Loucy (cell line): Measurements from ENCODE around the gene GALM.

ENCODE experiments used
- H2AFZ ChIP-seq: fragments of 200-600 bp; sonication (generic); 2 replicates; pipeline ENCODE4 v1.6.0; 2016; ENCODE audit warnings: antibody characterized with exemption, mild to moderate bottlenecking, low read length, moderate library complexity
- H3F3A ChIP-seq: fragments of 200-600 bp; 2 replicates; pipeline ENCODE4 v1.6.0; 2016; ENCODE audit warnings: antibody characterized with exemption, low read depth, mild to moderate bottlenecking
- H3K27me3 ChIP-seq: fragments of 200-600 bp; sonication (generic); 2 replicates; pipeline ENCODE4 v1.6.1; 2014; ENCODE audit warnings: low read length, mild to moderate bottlenecking; ENCODE audit not compliant: insufficient read depth, poor library complexity, severe bottlenecking
- H3K36me3 ChIP-seq: fragments of 200-600 bp; sonication (generic); 2 replicates; pipeline ENCODE4 v1.6.1; 2016; ENCODE audit warnings: low read length; ENCODE audit not compliant: insufficient read depth
- H3K4me1 ChIP-seq: fragments of 200-600 bp; sonication (generic); 2 replicates; pipeline ENCODE4 v1.5.1; 2014; ENCODE audit warnings: low read length, mild to moderate bottlenecking; ENCODE audit not compliant: insufficient read depth, poor library complexity, severe bottlenecking
- H3K4me2 ChIP-seq: fragments of 200-600 bp; sonication (generic); 2 replicates; pipeline ENCODE4 v1.6.0; 2014; ENCODE audit warnings: antibody characterized with exemption, low read length, low read depth, mild to moderate bottlenecking; ENCODE audit not compliant: poor library complexity, severe bottlenecking
- H3K4me3 ChIP-seq: fragments of 200-600 bp; sonication (generic); 2 replicates; pipeline ENCODE4 v1.5.1; 2014; ENCODE audit warnings: low read length, mild to moderate bottlenecking, mixed read lengths; ENCODE audit not compliant: poor library complexity, severe bottlenecking
- H3K79me2 ChIP-seq: fragments of 200-600 bp; sonication (generic); 2 replicates; pipeline ENCODE4 v1.6.1; 2014; ENCODE audit warnings: low read length; ENCODE audit not compliant: insufficient read depth
- H3K9ac ChIP-seq: fragments of 200-600 bp; sonication (generic); 2 replicates; pipeline ENCODE4 v1.6.0; 2014; ENCODE audit warnings: mild to moderate bottlenecking, low read depth, low read length, moderate library complexity; ENCODE audit not compliant: poor library complexity, severe bottlenecking
- H3K9me2 ChIP-seq: fragments of 200-600 bp; sonication (generic); replicated peaks from 2 replicates; pipeline ENCODE4 v1.6.1; 2016; ENCODE audit warnings: low read depth, low read length, mixed read lengths
- H3K9me3 ChIP-seq: fragments of 200-600 bp; sonication (generic); 2 replicates; pipeline ENCODE4 v1.6.1; 2014; ENCODE audit warnings: mild to moderate bottlenecking, antibody characterized with exemption, low read length, low read depth; ENCODE audit not compliant: insufficient read depth
- H4K20me1 ChIP-seq: fragments of 200-600 bp; sonication (generic); 2 replicates; pipeline ENCODE4 v1.6.0; 2014; ENCODE audit warnings: antibody characterized with exemption, low read length, mild to moderate bottlenecking; ENCODE audit not compliant: insufficient read depth, poor library complexity, severe bottlenecking
- CTCF ChIP-seq: fragments of 200-600 bp; sonication (generic); conservative IDR thresholded peaks from 2 replicates; pipeline ENCODE4 v1.5.1; 2014; ENCODE audit warnings: mild to moderate bottlenecking, antibody characterized with exemption, low read length
- EZH2phosphoT487 ChIP-seq: fragments of 200-600 bp; IDR thresholded peaks from 2 replicates; pipeline ENCODE4 v1.6.1; 2018; ENCODE audit warnings: antibody characterized with exemption, mild to moderate bottlenecking, moderate library complexity, borderline replicate concordance

The GALM gene

GRCh38 chr2:38778687-38779082 is 112.8 kb downstream of the GALM start:
- Histone ChIP-seq H4K20me1 (no peaks in the 10 kb centered on the region), H3K9ac (peak overlapping the region; percentile 81), H3K4me2 (peak overlapping the region; percentile 97), H3K9me2 (no peaks in the 10 kb centered on the region), H3F3A (no peaks in the 10 kb centered on the region), H3K36me3 (no peaks in the 10 kb centered on the region), H3K4me3 (peak overlapping the region; percentile 92), H3K9me3 (no peaks in the 10 kb centered on the region), H3K27me3 (no peaks in the 10 kb centered on the region), H2AFZ (peak overlapping the region; percentile 89; the same call in 1 of the 2 replicates), H3K4me1 (peaks cover 8% of the 10 kb centered on the region), H3K79me2 (peaks cover 13% of the 10 kb centered on the region)
- TF ChIP-seq EZH2phosphoT487 (no peak), CTCF (no peak)

- Histone ChIP-seq H3K4me3 (no peak overlapping the region), H3K9me2 (no peaks in the 10 kb centered on the region), H4K20me1 (no peaks in the 10 kb centered on the region), H3K9ac (no peak overlapping the region), H3K27me3 (no peaks in the 10 kb centered on the region), H3K79me2 (peaks cover 7% of the 10 kb centered on the region), H3K9me3 (no peaks in the 10 kb centered on the region), H3K4me1 (peaks cover 7% of the 10 kb centered on the region), H3K4me2 (no peak overlapping the region), H3K36me3 (no peaks in the 10 kb centered on the region), H3F3A (no peaks in the 10 kb centered on the region), H2AFZ (no peak overlapping the region)
- TF ChIP-seq EZH2phosphoT487 (no peak), CTCF (no peak)
These were observed 117.7 kb downstream of the GALM start for GRCh38 chr2:38783586-38783985.
